HL-60 (cell line): Measurements from ENCODE around the gene EPHB2.

ENCODE experiments used
- GABPA ChIP-seq: IDR thresholded peaks from 2 replicates; pipeline ENCODE4 v1.6.1; 2012; ENCODE audit warnings: low read depth
- POLR2AphosphoS5 ChIP-seq: IDR thresholded peaks from 2 replicates; pipeline ENCODE4 v1.6.1; 2012; ENCODE audit warnings: low read depth
- SPI1 ChIP-seq: IDR thresholded peaks from 2 replicates; pipeline ENCODE4 v1.6.1; 2012; ENCODE audit warnings: low read depth, mild to moderate bottlenecking, borderline replicate concordance
- TF ChIP-seq, protein P1 (sequence below): IDR thresholded peaks from one replicate; pipeline ENCODE4 v1.5.1; 2011; ENCODE audit warnings: low read length, control low read depth, inconsistent platforms; ENCODE audit not compliant: insufficient read depth
- TF ChIP-seq, protein P2 (sequence below): IDR thresholded peaks from 2 replicates; pipeline ENCODE4 v1.6.1; 2012; ENCODE audit warnings: low read depth; ENCODE audit not compliant: insufficient replicate concordance

DNA sequence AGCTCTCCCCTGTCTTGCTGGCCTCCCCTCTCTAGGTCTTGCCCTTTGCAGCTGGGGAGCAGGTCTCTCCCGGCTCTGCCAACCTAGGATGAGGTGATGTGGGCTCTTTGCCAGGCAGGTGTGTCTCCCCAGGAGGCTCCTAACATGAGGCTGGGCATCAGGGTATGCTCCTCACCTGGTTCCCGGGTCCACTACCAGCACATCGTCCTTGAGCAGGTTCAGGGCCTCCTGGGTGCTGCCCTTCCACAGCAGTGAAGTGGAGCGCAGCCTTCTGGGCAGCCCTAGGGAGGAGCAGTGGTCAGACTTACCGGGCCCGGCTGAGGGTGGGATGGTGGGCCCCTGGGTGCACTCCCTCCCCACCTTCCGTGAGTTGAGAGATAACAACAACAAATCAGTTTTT is 244.5 kb downstream of the EPHB2 start:
- TF ChIP-seq, protein P1, sequence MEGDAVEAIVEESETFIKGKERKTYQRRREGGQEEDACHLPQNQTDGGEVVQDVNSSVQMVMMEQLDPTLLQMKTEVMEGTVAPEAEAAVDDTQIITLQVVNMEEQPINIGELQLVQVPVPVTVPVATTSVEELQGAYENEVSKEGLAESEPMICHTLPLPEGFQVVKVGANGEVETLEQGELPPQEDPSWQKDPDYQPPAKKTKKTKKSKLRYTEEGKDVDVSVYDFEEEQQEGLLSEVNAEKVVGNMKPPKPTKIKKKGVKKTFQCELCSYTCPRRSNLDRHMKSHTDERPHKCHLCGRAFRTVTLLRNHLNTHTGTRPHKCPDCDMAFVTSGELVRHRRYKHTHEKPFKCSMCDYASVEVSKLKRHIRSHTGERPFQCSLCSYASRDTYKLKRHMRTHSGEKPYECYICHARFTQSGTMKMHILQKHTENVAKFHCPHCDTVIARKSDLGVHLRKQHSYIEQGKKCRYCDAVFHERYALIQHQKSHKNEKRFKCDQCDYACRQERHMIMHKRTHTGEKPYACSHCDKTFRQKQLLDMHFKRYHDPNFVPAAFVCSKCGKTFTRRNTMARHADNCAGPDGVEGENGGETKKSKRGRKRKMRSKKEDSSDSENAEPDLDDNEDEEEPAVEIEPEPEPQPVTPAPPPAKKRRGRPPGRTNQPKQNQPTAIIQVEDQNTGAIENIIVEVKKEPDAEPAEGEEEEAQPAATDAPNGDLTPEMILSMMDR = no peak
- TF ChIP-seq, protein P2, sequence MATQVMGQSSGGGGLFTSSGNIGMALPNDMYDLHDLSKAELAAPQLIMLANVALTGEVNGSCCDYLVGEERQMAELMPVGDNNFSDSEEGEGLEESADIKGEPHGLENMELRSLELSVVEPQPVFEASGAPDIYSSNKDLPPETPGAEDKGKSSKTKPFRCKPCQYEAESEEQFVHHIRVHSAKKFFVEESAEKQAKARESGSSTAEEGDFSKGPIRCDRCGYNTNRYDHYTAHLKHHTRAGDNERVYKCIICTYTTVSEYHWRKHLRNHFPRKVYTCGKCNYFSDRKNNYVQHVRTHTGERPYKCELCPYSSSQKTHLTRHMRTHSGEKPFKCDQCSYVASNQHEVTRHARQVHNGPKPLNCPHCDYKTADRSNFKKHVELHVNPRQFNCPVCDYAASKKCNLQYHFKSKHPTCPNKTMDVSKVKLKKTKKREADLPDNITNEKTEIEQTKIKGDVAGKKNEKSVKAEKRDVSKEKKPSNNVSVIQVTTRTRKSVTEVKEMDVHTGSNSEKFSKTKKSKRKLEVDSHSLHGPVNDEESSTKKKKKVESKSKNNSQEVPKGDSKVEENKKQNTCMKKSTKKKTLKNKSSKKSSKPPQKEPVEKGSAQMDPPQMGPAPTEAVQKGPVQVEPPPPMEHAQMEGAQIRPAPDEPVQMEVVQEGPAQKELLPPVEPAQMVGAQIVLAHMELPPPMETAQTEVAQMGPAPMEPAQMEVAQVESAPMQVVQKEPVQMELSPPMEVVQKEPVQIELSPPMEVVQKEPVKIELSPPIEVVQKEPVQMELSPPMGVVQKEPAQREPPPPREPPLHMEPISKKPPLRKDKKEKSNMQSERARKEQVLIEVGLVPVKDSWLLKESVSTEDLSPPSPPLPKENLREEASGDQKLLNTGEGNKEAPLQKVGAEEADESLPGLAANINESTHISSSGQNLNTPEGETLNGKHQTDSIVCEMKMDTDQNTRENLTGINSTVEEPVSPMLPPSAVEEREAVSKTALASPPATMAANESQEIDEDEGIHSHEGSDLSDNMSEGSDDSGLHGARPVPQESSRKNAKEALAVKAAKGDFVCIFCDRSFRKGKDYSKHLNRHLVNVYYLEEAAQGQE = no peak
- no peak for TF ChIP-seq POLR2AphosphoS5
- TF ChIP-seq GABPA = no peak
- TF ChIP-seq SPI1 = no peak
